Sigmoid colon (tissue), 4 donors: ENCODE results near the gene IL10RA.

Experiments
- EP300 ChIP-seq, 4 donors: sonication (generic); formaldehyde crosslinking; IDR thresholded peaks; one replicate each; pipeline ENCODE4 v1.6.1; 2017; ENCODE audit warnings: antibody characterized with exemption in 4 of 4
- POLR2A ChIP-seq, 2 donors: fragments of 450-650 bp; IDR thresholded peaks; one replicate each; pipeline ENCODE4 v1.6.1; 2016; ENCODE audit warnings: antibody characterized with exemption in 2 of 2, mild to moderate bottlenecking in 2 of 2, moderate library complexity in 2 of 2
- POLR2AphosphoS5 ChIP-seq, 4 donors: sonication (generic); formaldehyde crosslinking; IDR thresholded peaks; one replicate each; pipeline ENCODE4 v1.6.1; 2017; ENCODE audit warnings: antibody characterized with exemption in 4 of 4
- TF ChIP-seq, protein P1 (sequence below), 4 experiments: fragments of 450-650 bp in 3 of 4; fragments of 200-600 bp in 1 of 4; IDR thresholded peaks; one replicate each; pipeline ENCODE4 v1.5.1; 2016 to 2019; ENCODE audit warnings: antibody characterized with exemption in 4 of 4, mild to moderate bottlenecking in 3 of 4, moderate library complexity in 2 of 4

DNA sequence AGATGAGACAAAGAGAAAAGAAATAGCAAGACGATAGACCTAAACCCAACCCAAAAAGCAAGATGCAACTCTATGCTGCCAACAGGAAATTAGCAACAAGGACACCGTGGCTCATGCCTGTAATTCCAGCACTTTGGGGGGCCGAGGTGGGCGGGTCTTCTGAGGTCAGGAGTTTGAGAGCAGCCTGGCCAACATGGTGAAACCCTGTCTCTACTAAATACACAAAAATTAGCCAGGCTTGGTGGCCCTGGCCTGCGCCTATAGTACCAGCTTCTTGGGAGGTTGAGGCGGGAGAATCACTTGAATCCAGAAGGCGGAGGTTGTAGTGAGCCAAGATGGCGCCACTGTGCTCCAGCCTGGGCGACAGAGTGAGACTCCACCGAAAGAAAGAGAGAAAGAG lies 24.3 kb upstream of the IL10RA start:
- TF ChIP-seq POLR2AphosphoS5 (IDR thresholded peaks at IDR 0.05) (no peak), POLR2A (IDR thresholded peaks at IDR 0.05) (no peak), EP300 (IDR thresholded peaks at IDR 0.05) (no peak)
- TF ChIP-seq, protein P1, sequence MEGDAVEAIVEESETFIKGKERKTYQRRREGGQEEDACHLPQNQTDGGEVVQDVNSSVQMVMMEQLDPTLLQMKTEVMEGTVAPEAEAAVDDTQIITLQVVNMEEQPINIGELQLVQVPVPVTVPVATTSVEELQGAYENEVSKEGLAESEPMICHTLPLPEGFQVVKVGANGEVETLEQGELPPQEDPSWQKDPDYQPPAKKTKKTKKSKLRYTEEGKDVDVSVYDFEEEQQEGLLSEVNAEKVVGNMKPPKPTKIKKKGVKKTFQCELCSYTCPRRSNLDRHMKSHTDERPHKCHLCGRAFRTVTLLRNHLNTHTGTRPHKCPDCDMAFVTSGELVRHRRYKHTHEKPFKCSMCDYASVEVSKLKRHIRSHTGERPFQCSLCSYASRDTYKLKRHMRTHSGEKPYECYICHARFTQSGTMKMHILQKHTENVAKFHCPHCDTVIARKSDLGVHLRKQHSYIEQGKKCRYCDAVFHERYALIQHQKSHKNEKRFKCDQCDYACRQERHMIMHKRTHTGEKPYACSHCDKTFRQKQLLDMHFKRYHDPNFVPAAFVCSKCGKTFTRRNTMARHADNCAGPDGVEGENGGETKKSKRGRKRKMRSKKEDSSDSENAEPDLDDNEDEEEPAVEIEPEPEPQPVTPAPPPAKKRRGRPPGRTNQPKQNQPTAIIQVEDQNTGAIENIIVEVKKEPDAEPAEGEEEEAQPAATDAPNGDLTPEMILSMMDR (IDR thresholded peaks at IDR 0.05): no peak
